ENCODE results near the gene ARHGAP4. TPM values are rescaled to one million over a fixed set of nuclear protein-coding genes. Genes with fewer than 3 reads are reported as not detected.

Gene ARHGAP4
- total and polyA plus RNA-seq, 10 of the 15 experiments (the other 5 are each of a cell fraction or from before 2014, with no cell fraction given): 0.71 to 120 (median 44.3) TPM

DNA sequence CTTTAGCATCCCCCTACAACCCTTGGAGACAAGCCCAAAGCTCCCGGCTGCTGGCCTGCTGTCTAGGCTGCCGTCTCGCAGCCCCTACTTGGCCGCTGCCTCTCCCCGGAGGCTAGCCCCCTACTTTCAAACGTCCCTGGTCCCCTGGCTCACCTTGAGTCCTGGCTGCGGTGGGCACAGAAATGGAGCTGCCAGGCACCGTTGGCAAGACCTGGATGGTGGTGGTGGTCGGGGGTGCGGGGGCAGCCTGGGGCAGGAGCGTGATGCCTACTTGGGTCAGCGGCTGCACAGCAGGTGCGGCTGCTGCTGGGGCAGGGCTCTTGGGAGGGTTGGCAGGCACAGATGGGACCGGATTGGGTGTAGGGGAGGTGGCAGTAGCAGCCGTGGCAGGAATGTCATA, 33.6 kb upstream of the ARHGAP4 start:
- in situ Hi-C loops (cut with MboI): loop anchor here (5.0 to 10.0 kb wide), 2 partner anchors 197 to 1005 kb away; partner anchors contain the start of gene PLXNB3

More for the DNA sequence above, 33.6 kb upstream of the ARHGAP4 start:
- 97% methylated on average over 15 of the region's 15 CpGs for WGBS (ENCODE audit: insufficient coverage, insufficient replicate concordance, low lambda C conversion rate, missing lambda C conversion rate)
- H2AFZ ChIP-seq (ENCODE audit: control insufficient read depth, low read depth, low read length): no peak overlapping the region
- FAIRE-seq (no peak), DNase-seq (ENCODE audit: low read depth, low spot score) (no peak), ATAC-seq (no peak)
- H3K4me1 ChIP-seq (ENCODE audit: control insufficient read depth, insufficient read depth, low read length): no peaks in the 10 kb centered on the region
- TF ChIP-seq TCF7 (IDR thresholded peaks at IDR 0.05; ENCODE audit: borderline replicate concordance) (no peak), ZSCAN29 (IDR thresholded peaks at IDR 0.05) (no peak), NR2C2 (IDR thresholded peaks at IDR 0.05; ENCODE audit: borderline replicate concordance, control insufficient read depth, insufficient read length, low read depth) (no peak), ZNF207 (IDR thresholded peaks at IDR 0.05; ENCODE audit: borderline replicate concordance) (no peak), HDAC6 (IDR thresholded peaks at IDR 0.05; ENCODE audit: unreplicated experiment) (no peak), POLR2AphosphoS5 (IDR thresholded peaks at IDR 0.05; ENCODE audit: low read length) (no peak), ZNF24 (IDR thresholded peaks at IDR 0.05) (no peak), PRDM15 (CRISPR knock-in tag; IDR thresholded peaks at IDR 0.05) (no peak), RBBP5 (conservative IDR thresholded peaks at IDR 0.05) (no peak), CEBPB (IDR thresholded peaks at IDR 0.05; ENCODE audit: borderline replicate concordance in 1 of 2, low read depth in 2 of 2, low read length in 2 of 2) (no peak), BRCA1 (IDR thresholded peaks at IDR 0.05; ENCODE audit: low read depth, low read length) (no peak), HDAC2 (IDR thresholded peaks at IDR 0.05) (no peak)
- TF ChIP-seq, protein P1, sequence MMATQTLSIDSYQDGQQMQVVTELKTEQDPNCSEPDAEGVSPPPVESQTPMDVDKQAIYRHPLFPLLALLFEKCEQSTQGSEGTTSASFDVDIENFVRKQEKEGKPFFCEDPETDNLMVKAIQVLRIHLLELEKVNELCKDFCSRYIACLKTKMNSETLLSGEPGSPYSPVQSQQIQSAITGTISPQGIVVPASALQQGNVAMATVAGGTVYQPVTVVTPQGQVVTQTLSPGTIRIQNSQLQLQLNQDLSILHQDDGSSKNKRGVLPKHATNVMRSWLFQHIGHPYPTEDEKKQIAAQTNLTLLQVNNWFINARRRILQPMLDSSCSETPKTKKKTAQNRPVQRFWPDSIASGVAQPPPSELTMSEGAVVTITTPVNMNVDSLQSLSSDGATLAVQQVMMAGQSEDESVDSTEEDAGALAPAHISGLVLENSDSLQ (IDR thresholded peaks at IDR 0.05): no peak
- TF ChIP-seq, protein P2, sequence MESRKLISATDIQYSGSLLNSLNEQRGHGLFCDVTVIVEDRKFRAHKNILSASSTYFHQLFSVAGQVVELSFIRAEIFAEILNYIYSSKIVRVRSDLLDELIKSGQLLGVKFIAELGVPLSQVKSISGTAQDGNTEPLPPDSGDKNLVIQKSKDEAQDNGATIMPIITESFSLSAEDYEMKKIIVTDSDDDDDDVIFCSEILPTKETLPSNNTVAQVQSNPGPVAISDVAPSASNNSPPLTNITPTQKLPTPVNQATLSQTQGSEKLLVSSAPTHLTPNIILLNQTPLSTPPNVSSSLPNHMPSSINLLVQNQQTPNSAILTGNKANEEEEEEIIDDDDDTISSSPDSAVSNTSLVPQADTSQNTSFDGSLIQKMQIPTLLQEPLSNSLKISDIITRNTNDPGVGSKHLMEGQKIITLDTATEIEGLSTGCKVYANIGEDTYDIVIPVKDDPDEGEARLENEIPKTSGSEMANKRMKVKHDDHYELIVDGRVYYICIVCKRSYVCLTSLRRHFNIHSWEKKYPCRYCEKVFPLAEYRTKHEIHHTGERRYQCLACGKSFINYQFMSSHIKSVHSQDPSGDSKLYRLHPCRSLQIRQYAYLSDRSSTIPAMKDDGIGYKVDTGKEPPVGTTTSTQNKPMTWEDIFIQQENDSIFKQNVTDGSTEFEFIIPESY (IDR thresholded peaks at IDR 0.05): no peak
- ChIA-PET RAD21 (ENCODE audit: unreplicated experiment) (no interaction called here), CTCF (interaction anchor here (0.7 kb wide), 1 partner anchor 31 kb away, joined by 3 read pairs; no protein-coding TSS in a partner anchor), POLR2A (no interaction called here), SMC1A (ENCODE audit: uncharacterized antibody, unreplicated experiment) (no interaction called here)
- H3K27me3 ChIP-seq (replicated peaks in 1 of 2; ENCODE audit: control insufficient read depth in 2 of 2, insufficient read depth in 2 of 2, low read length in 1 of 2): no peaks in the 10 kb centered on the region
- no peaks in the 10 kb centered on the region for H4K20me1 ChIP-seq (ENCODE audit: control insufficient read depth, insufficient read depth)
- no peak overlapping the region for H3K4me3 ChIP-seq
- H3K79me2 ChIP-seq (ENCODE audit: control insufficient read depth, insufficient read depth, low read length): peaks cover 4% of the 10 kb centered on the region
- no peak overlapping the region for H3K4me2 ChIP-seq (ENCODE audit: control insufficient read depth, insufficient read depth)
- no peaks in the 10 kb centered on the region for H3K9me3 ChIP-seq (replicated peaks; ENCODE audit: control insufficient read depth, insufficient read depth, low read length)
- H3K27ac ChIP-seq (ENCODE audit: control insufficient read depth, insufficient read depth): no peak overlapping the region
- peaks cover 17 to 73% of the 10 kb centered on the region in 2 experiments for H3K36me3 ChIP-seq (ENCODE audit: control insufficient read depth in 2 of 2, insufficient read depth in 2 of 2, low read length in 1 of 2)
- no TSS peak for BruUV-seq (replicated peaks)
- intact Hi-C loops (cut with micrococcal nuclease; ENCODE audit: unreplicated experiment): no loop called here
- H3K9ac ChIP-seq (ENCODE audit: control insufficient read depth, insufficient read depth, low read length): no peak overlapping the region

All from GM12878 (cell line).